ENCODE data around the gene NRSN2.

DNA sequence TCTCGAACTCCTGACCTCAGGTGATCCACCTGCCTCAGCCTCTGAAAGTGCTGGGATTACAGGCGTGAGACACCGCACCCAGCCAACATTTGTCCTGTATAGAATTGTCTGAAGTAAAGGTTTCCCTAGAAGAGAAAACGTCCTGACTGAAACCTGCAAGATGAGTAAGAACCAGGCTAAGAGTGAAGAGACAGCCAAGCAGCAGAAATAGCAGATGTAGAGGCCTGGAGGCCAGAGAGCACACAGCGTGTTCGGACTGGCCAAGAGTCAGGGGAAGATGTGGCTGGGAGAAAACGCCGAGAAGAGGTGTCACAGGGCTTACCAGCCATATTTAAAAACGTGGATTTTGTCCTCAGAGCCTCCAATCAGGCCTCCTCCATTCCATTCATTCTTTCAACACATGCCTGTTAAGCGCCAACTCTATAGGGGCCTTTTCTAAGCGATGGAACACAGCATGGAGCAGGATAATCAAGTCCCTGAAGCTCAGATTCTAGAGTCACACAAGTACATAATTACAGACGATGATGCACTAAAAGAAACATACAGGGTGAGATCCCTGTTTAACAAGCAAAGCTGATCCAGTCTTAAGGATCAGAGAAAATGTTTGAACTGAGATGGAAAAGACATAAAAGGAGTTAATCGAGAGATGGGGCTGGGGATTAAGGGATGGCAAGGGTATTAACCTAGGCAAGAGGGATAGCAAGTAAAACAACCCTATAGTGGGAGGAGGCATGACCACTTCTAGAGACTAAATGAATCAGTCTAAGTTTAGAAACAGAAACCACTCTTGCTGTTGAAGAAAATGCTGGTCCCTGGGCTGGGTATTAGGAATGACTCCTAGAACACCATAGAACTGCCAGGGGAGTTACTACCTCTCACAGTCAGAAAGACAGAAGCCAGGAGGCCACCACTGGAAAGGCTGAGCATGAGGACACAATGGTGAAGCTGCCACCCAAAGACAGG, 44.7 kb upstream of the NRSN2 start:
- TF ChIP-seq CTCF (IDR thresholded peaks at IDR 0.05; ENCODE audit: low read length): no peak
- TF ChIP-seq EZH2phosphoT487 (IDR thresholded peaks at IDR 0.05; ENCODE audit: low read length): no peak
- no peak for TF ChIP-seq EZH2 (optimal IDR thresholded peaks at IDR 0.05; ENCODE audit: low read depth, low read length)
